Central memory CD4-positive, alpha-beta T cell (primary cell): ENCODE data around the gene OR9G4.

ENCODE experiments used
- DNase-seq: peaks from one replicate; pipeline ENCODE4 v3.0.0; 2022
- total RNA-seq, 3 experiments: gene quantifications; one replicate each; lab custom pipeline; 2026; lab: John Stamatoyannopoulos, UW

The OR9G4 gene
- 0 reads per million in 3 experiments for total RNA-seq

- no peak for DNase-seq
Observed at GRCh38 chr11:56748597-56748996, at the start of gene OR9G4. OR9G4 (minus strand) TSS chr11:56748697; CDS start chr11:56743766, 4,931 bp downstream.

GRCh38 chr11:56783448-56784041 is 35.0 kb upstream of the OR9G4 start:
- no peak for DNase-seq

- no peak for DNase-seq
Observed at GRCh38 chr11:56782167-56782847, 33.8 kb upstream of the OR9G4 start.

- no peak for DNase-seq
Observed at GRCh38 chr11:56776809-56777208, 28.3 kb upstream of the OR9G4 start.

- DNase-seq = no peak
Observed at GRCh38 chr11:56764976-56765375, 16.5 kb upstream of the OR9G4 start.

GRCh38 chr11:56751480-56751879 is 3.0 kb upstream of the OR9G4 start:
- no peak for DNase-seq

GRCh38 chr11:56750190-56750589 is 1.7 kb upstream of the OR9G4 start:
- DNase-seq = no peak

GRCh38 chr11:56740886-56741285 is 7.6 kb downstream of the OR9G4 start:
- no peak for DNase-seq

- no peak for DNase-seq
Observed at GRCh38 chr11:56740107-56740506, 8.4 kb downstream of the OR9G4 start.

- no peak for DNase-seq
Observed at GRCh38 chr11:56720513-56720912, 28.0 kb downstream of the OR9G4 start.

- no peak for DNase-seq
Observed at GRCh38 chr11:56716379-56716854, 32.1 kb downstream of the OR9G4 start.

- DNase-seq = no peak
Observed at GRCh38 chr11:56714206-56714605, 34.3 kb downstream of the OR9G4 start.

- DNase-seq = no peak
Observed at GRCh38 chr11:56706486-56706885, 42.0 kb downstream of the OR9G4 start.

- no peak for DNase-seq
Observed at GRCh38 chr11:56705784-56706396, 42.6 kb downstream of the OR9G4 start.

- no peak for DNase-seq
Observed at GRCh38 chr11:56700914-56701485, 47.5 kb downstream of the OR9G4 start.

GRCh38 chr11:56700242-56700913 is 48.1 kb downstream of the OR9G4 start:
- no peak for DNase-seq

- no peak for DNase-seq
Observed at GRCh38 chr11:56698795-56699194, 49.7 kb downstream of the OR9G4 start, which contains the start of gene OR9G1. OR9G1 (plus strand) TSS chr11:56699095; CDS start chr11:56700388, 1,293 bp downstream.

GRCh38 chr11:56693428-56693827 is 55.1 kb downstream of the OR9G4 start:
- no peak for DNase-seq
